Lower leg skin (tissue), 3 donors: ENCODE data around the gene DPP10.

Experiments
- CTCF ChIP-seq, 3 donors: fragments of 450-650 bp; IDR thresholded peaks; one replicate each; pipeline ENCODE4 v1.5.1; 2016; ENCODE audit warnings: antibody characterized with exemption in 3 of 3, mild to moderate bottlenecking in 3 of 3, moderate library complexity in 2 of 3
- POLR2A ChIP-seq, 2 donors: fragments of 450-650 bp; IDR thresholded peaks; one replicate each; pipeline ENCODE4 v1.6.1; 2016 to 2017; ENCODE audit warnings: antibody characterized with exemption in 2 of 2, mild to moderate bottlenecking in 1 of 2, moderate library complexity in 1 of 2

GRCh38 chr2:114642988-114643553, 200.6 kb downstream of the DPP10 start:
- no peak for TF ChIP-seq CTCF (IDR thresholded peaks at IDR 0.05)
- TF ChIP-seq POLR2A (IDR thresholded peaks at IDR 0.05), result no peak
